Activated CD4-positive, alpha-beta memory T cell treated with anti-CD3 and anti-CD28 coated beads for 36 hours (primary cell): Measurements from ENCODE around the gene HELZ. TPM values are rescaled to one million over a fixed set of nuclear protein-coding genes. Genes with fewer than 3 reads are reported as not detected.
A peak's percentile ranks its signal among the peaks of the same experiment; 100 is the strongest.
"Not testable (repeated sequence)": the region's sequence is repeated elsewhere in the genome, so short reads cannot be mapped to it uniquely, and the experiment has no call there.

Experiments used
- CTCF ChIA-PET: fragments of 350-600 bp; sonication (Branson Sonifier 250); formaldehyde crosslinking; loops from one replicate; lab custom pipeline; 2021; ENCODE audit warnings: antibody characterized with exemption, inconsistent platforms; lab: Charles Lee
- POLR2A ChIA-PET: fragments of 350-600 bp; sonication (Branson Sonifier 250); formaldehyde crosslinking; loops from one replicate; lab custom pipeline; 2021; ENCODE audit warnings: antibody characterized with exemption; lab: Charles Lee
- DNase-seq: peaks from one replicate; pipeline ENCODE4 v3.0.0-alpha.2; 2020
- H3K27ac Mint-ChIP-seq: one replicate; pipeline ENCODE4 v1.8.0; 2021; ENCODE audit warnings: mixed read lengths
- H3K27me3 Mint-ChIP-seq: one replicate; pipeline ENCODE4 v1.8.0; 2021; ENCODE audit warnings: mixed read lengths
- H3K36me3 Mint-ChIP-seq: one replicate; pipeline ENCODE4 v1.8.0; 2021; ENCODE audit warnings: mixed read lengths
- H3K4me1 Mint-ChIP-seq: one replicate; pipeline ENCODE4 v1.8.0; 2021; ENCODE audit warnings: low read depth, mixed read lengths
- H3K4me3 Mint-ChIP-seq: one replicate; pipeline ENCODE4 v1.8.0; 2021; ENCODE audit warnings: mild to moderate bottlenecking, mixed read lengths
- H3K9me3 Mint-ChIP-seq: one replicate; pipeline ENCODE4 v1.8.0; 2021; ENCODE audit warnings: mixed read lengths
- intact Hi-C: fragments of 100-400 bp; cut with micrococcal nuclease; formaldehyde crosslinking; loops from one replicate; pipeline ENCODE4 v1.15.1; 2023
- total RNA-seq, 2 experiments: library from RNA; stranded (reverse); gene quantifications; one replicate each; pipeline ENCODE4 v1.2.3, GENCODE V29; 2021

Gene HELZ, protein sequence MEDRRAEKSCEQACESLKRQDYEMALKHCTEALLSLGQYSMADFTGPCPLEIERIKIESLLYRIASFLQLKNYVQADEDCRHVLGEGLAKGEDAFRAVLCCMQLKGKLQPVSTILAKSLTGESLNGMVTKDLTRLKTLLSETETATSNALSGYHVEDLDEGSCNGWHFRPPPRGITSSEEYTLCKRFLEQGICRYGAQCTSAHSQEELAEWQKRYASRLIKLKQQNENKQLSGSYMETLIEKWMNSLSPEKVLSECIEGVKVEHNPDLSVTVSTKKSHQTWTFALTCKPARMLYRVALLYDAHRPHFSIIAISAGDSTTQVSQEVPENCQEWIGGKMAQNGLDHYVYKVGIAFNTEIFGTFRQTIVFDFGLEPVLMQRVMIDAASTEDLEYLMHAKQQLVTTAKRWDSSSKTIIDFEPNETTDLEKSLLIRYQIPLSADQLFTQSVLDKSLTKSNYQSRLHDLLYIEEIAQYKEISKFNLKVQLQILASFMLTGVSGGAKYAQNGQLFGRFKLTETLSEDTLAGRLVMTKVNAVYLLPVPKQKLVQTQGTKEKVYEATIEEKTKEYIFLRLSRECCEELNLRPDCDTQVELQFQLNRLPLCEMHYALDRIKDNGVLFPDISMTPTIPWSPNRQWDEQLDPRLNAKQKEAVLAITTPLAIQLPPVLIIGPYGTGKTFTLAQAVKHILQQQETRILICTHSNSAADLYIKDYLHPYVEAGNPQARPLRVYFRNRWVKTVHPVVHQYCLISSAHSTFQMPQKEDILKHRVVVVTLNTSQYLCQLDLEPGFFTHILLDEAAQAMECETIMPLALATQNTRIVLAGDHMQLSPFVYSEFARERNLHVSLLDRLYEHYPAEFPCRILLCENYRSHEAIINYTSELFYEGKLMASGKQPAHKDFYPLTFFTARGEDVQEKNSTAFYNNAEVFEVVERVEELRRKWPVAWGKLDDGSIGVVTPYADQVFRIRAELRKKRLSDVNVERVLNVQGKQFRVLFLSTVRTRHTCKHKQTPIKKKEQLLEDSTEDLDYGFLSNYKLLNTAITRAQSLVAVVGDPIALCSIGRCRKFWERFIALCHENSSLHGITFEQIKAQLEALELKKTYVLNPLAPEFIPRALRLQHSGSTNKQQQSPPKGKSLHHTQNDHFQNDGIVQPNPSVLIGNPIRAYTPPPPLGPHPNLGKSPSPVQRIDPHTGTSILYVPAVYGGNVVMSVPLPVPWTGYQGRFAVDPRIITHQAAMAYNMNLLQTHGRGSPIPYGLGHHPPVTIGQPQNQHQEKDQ (N-terminal part only)
- 10 to 100 TPM; 52.0 to 53.1 TPM for total RNA-seq

DNA sequence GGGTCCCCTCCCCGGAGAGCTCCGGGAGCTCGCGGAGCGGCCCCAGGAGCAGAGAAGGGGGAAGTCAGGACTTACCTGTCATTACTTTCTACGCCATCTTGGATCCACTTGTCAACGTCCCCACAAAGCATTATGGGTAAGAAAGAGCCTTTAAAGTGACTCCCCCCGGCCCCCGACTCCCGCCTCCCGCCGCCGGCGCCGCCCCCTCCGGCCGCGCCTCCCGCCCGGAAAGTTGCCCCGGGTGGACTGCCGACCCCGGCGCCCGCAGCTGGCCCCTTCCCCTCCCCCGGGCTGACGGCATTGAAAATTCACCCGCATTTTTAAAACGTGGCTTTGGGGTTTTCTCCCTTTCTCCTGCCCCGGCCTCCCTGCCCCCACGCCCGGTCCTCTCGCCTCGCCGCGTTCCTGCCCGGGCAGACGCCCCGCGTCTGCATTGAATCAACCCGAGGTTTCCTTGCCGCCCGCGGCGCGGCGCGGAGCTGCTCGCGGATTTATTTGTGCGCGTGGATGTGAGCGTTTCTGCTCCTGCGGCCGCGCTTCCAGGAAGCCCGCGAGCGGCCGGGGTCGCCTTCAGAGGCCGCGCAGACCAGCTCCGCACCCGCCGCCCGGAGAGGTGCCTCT is at the start of gene HELZ:
Gene HELZ, minus strand, starts transcription at position 124 of the 621 bp plus-strand sequence. CDS start 26,392 bp downstream, outside the sequence.
- H3K9me3 Mint-ChIP-seq = no peaks in the 10 kb centered on the region
- intact Hi-C loops = no loop called here
- peaks cover 47% of the 10 kb centered on the region for H3K4me1 Mint-ChIP-seq
- ChIA-PET CTCF (interaction anchor here (0.8 kb wide), 1 partner anchor 13 kb away, joined by 3 read pairs; no protein-coding TSS in a partner anchor), POLR2A (interaction anchor here (1.0 kb wide), 2 partner anchors 12 to 120 kb away, joined by 3 to 4 read pairs; no protein-coding TSS in a partner anchor)
- peaks cover 15% of the 10 kb centered on the region for H3K36me3 Mint-ChIP-seq
- peak within 1 kb of the TSS; percentile 72 for H3K27ac Mint-ChIP-seq
- H3K27me3 Mint-ChIP-seq = no peaks in the 10 kb centered on the region
- DNase-seq = peak; percentile 82
- peak within 1 kb of the TSS; percentile 84 for H3K4me3 Mint-ChIP-seq

DNA sequence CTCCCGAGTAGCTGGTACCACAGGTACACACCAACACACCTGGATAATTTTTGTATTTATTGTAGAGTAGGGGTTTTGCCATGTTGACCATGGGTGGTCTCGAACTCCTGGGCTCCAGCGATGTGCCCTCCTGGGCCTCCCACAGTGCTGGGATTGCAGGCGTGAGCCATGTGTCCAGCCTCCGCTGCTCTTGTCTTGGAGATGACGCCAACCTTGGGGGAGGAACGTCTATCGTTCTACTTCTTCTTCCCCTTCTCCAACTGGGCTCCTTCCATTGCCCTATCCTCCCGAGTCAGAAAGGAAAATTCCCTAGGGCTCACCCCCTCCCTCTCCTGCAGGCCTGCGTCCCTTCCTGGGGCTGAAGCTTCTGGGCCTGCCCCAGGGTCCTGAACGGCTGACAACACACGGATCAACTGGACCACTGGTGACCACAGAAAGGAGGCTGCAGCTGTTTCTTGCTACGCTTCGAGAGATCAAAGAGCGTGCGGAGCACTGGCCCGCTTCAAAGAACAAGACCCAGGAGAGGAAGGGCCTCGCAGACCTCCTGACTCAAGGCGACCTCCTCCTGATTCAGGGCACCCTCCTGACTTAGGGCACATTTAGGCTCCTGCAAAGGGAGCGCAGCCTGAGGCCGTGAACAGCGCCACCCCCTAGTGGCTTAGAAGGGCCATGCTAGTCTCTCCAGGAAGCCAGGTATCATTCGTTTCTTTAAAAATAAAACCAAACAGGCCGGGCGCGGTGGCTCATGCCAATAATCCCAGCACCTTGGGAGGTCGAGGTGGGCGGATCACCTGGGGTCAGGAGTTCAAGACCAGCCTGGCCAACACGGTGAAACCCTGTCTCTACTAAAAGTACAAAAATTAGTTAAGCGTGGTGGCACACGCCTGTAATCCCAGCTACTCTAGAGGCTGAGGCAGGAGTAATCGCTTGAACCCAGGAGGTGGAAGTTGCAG is 48.5 kb upstream of the HELZ start:
- no peaks in the 10 kb centered on the region for H3K9me3 Mint-ChIP-seq
- no peaks in the 10 kb centered on the region for H3K36me3 Mint-ChIP-seq
- no peak overlapping the region for H3K27ac Mint-ChIP-seq
- H3K27me3 Mint-ChIP-seq = no peaks in the 10 kb centered on the region
- ChIA-PET CTCF (interaction anchor here (0.6 to 9.7 kb wide), 14 partner anchors 8 to 166 kb away, joined by 3 to 96 read pairs (median 3); no protein-coding TSS in a partner anchor), POLR2A (no interaction called here)
- DNase-seq = peak; percentile 80
- intact Hi-C loops = loop anchor here (1.0 kb wide), 1 partner anchor 72 kb away; no protein-coding TSS in a partner anchor
- no peaks in the 10 kb centered on the region for H3K4me1 Mint-ChIP-seq
- no peak overlapping the region for H3K4me3 Mint-ChIP-seq

DNA sequence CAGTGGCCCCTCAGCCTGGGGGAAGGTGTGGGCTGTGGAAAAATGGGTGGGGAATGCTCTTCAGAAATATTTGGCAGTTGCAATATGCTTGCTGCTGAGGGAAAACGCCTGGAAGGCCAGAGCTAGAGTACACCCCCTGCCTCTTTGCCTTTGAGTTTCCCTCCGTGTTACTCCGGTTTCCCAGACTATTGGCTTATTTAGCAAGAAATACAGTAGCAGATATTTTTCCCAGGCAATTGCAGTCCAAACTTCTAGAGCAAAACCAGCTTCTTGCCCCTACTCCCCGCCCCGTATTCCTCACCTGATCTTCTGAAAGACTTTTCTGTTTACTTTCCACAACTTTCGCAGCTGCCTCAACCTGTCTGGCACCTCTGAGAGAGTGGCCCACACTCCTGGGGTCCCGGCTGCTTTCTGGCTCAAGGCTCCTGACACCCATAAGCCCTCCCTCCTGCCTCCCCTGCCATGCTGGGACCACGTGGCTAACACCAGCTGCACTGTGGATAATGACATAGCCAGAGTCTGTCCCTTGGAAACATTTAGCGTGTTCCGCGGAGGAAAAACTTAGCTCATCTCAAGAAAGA is 45.8 kb upstream of the HELZ start:
- Mint-ChIP-seq H3K4me3 (no peak overlapping the region), H3K27ac (no peak overlapping the region), H3K9me3 (no peaks in the 10 kb centered on the region), H3K36me3 (no peaks in the 10 kb centered on the region), H3K4me1 (no peaks in the 10 kb centered on the region), H3K27me3 (no peaks in the 10 kb centered on the region)
- ChIA-PET CTCF (interaction anchor here (9.7 kb wide), 1 partner anchor 69 kb away, joined by 96 read pairs; no protein-coding TSS in a partner anchor), POLR2A (no interaction called here)
- intact Hi-C loops = no loop called here
- no peak for DNase-seq

DNA sequence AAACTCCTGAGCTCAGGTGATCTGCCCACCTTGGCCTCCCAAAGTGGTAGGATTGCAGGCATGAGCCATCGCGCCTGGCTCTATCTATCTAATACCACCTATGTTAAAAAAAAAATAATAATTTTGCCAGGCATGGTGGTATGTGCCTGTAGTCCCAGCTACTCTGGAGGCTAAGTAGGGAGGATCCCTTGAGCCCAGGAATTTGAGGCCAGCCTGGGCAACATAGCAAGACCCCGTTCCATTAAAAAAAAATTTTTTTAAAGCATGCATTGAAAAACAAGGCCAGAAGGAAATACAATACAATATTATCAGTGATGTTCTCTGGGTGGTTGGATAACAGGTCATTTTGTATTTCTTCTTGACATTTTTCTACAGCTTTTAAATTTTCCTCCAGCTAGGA is 45.2 kb upstream of the HELZ start:
- Mint-ChIP-seq H3K4me1 (no peaks in the 10 kb centered on the region), H3K27ac (no peak overlapping the region), H3K27me3 (no peaks in the 10 kb centered on the region), H3K4me3 (no peak overlapping the region), H3K36me3 (no peaks in the 10 kb centered on the region), H3K9me3 (no peaks in the 10 kb centered on the region)
- ChIA-PET POLR2A (no interaction called here), CTCF (interaction anchor here (9.7 kb wide), 1 partner anchor 68 kb away, joined by 96 read pairs; no protein-coding TSS in a partner anchor)
- intact Hi-C loops = no loop called here
- no peak for DNase-seq

DNA sequence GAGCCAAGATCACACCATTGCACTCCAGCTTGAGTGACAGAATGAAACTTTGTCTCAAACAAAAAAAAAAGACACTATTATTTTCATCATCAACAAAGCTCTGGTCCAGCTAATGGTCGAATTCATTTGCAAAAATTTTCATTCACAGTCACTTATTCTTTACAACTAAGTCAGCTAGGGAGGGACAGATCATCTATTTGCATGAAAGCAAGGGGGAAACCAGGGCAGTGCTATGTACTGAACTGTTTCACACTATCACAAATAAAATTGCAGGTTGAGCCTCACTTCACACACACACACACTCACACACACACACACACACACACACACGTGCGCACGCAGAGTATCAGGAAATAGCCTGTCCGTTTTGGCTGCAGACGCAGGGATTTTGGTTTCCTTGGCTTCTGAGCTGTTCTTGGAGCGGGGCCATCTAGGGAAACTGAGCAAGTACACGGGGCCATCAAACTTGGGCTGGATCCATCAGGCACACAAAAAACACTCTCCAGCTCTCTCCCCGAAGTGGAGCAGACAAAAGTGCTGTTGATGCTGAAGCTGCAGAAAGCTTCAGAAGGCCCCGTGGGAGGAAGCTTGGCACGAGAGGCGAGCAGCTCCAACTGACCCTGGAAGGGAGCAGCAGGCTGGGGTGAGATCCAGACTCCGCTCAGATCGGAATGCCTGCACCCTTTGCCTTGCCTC is 44.3 kb upstream of the HELZ start:
- POLR2A ChIA-PET = interaction anchor here (0.6 to 1.1 kb wide), 2 partner anchors 23 to 459 kb away, joined by 3 to 5 read pairs; no protein-coding TSS in a partner anchor

DNA sequence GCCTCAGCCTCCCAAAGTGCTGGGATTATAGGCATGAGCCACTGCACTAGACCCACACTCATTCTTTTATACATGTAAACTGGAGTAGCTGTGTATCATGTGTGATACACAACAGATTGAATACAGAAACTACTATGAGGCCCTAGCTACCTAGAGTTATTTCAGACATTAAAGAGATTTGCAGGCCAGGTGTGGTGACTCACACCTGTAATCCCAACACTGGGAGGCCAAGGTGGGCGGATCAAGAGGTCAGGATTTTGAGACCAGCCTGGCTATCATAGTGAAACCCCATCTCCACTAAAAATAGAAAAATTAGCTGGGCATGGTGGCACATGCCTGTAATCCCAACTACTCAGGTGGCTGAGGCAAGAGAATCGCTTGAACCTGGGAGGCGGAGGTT is 41.8 kb upstream of the HELZ start:
- CTCF ChIA-PET = interaction anchor here (0.7 to 9.7 kb wide), 3 partner anchors 9 to 97 kb away, joined by 3 to 96 read pairs (median 3); no protein-coding TSS in a partner anchor
- H3K4me1 Mint-ChIP-seq, intact Hi-C loops, H3K9me3 Mint-ChIP-seq, POLR2A ChIA-PET, H3K27ac Mint-ChIP-seq, H3K36me3 Mint-ChIP-seq, H3K4me3 Mint-ChIP-seq, DNase-seq, H3K27me3 Mint-ChIP-seq: not testable (repeated sequence)

More for the DNA sequence above, 44.3 kb upstream of the HELZ start:
- Mint-ChIP-seq H3K27me3 (no peaks in the 10 kb centered on the region), H3K9me3 (no peaks in the 10 kb centered on the region), H3K36me3 (no peaks in the 10 kb centered on the region), H3K27ac (no peak overlapping the region), H3K4me3 (no peak overlapping the region), H3K4me1 (no peaks in the 10 kb centered on the region)
- CTCF ChIA-PET = interaction anchor here (0.6 to 9.7 kb wide), 2 partner anchors 12 to 67 kb away, joined by 5 to 96 read pairs; no protein-coding TSS in a partner anchor
- DNase-seq = no peak
- intact Hi-C loops = no loop called here

DNA sequence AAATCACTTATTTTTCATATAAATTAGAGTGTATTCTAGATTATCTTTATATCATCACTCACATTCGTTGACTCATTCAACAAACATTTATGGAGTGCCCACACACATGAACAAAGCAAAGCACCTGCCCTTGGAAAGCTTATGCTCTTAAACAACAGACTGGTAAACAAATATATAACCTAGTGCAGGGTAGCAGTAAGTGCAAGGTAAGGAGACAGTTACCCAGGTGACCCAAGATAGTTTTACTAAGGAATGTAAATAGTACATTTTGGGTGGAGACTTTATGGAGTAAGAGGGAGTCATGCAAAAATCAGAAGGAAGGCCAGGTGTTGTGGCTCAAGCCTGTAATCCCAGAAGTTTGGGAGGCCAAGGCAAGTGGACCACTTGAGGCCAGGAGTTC is 40.4 kb upstream of the HELZ start:
- Mint-ChIP-seq H3K4me3 (no peak overlapping the region), H3K36me3 (no peaks in the 10 kb centered on the region), H3K27me3 (no peaks in the 10 kb centered on the region), H3K4me1 (no peaks in the 10 kb centered on the region), H3K9me3 (no peaks in the 10 kb centered on the region), H3K27ac (no peak overlapping the region)
- ChIA-PET CTCF (interaction anchor here (1.3 kb wide), 1 partner anchor 8 kb away, joined by 4 read pairs; no protein-coding TSS in a partner anchor), POLR2A (no interaction called here)
- DNase-seq = no peak
- intact Hi-C loops = no loop called here

DNA sequence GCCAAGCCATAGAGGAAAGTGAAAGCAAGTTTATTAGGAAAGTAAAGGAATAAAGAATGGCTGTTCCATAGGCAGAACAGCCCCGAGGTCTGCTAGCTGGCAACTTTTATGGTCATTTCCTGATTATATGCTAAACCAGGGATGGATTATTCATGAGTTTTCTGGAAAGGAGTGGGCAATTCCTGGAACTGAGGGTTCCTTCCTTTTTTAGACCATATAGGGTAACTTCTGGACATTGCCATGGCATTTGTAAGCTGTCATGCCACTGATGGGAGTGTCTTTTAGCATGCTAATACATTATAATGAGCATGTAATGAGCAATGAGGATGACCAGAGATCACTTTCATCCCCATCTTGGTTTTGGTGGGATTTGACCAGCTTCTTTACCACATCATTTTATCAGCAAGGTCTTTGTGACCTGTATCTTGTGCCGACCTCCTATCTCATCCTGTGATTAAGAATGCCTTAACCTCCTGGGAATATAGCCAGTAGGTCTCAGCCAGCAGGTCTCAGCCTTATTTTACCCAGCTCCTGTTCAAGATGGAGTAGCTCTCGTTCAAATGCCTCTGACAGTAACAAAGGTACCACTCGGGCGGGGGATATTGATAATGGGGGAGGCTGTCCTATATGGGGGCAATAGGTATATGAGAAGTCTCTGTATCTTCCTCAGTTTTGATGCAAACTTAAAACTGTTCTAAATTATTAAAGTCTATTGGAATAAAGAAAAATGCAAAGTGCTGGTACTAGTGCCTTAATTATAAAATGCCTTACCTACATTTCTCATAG is 38.9 kb upstream of the HELZ start:
- no peaks in the 10 kb centered on the region for H3K36me3 Mint-ChIP-seq
- no peaks in the 10 kb centered on the region for H3K9me3 Mint-ChIP-seq
- intact Hi-C loops = no loop called here
- no peak overlapping the region for H3K4me3 Mint-ChIP-seq
- no peaks in the 10 kb centered on the region for H3K4me1 Mint-ChIP-seq
- ChIA-PET POLR2A (no interaction called here), CTCF (interaction anchor here (1.2 kb wide), 1 partner anchor 10 kb away, joined by 5 read pairs; no protein-coding TSS in a partner anchor)
- H3K27ac Mint-ChIP-seq = no peak overlapping the region
- no peaks in the 10 kb centered on the region for H3K27me3 Mint-ChIP-seq
- no peak for DNase-seq

DNA sequence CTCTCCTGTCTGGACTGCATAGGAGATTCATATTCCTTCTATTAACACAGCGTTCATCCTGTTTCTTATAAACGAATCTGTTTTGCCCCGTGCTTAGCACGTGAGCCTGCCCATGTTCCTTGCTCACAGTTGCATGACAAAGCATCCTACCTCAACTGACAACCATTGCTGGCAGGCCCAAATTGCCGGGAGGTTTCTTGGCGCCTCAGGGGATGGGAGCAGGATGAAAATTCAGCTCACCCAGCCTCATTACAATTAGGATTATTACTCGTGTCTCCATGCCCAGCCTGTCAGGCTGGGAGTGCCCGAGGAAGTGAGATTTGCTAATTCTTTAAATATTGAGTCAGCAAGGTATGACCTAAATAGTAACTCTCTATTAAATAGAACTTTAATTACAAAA is 36.7 kb upstream of the HELZ start:
- Mint-ChIP-seq H3K36me3 (no peaks in the 10 kb centered on the region), H3K4me3 (no peak overlapping the region), H3K4me1 (no peaks in the 10 kb centered on the region), H3K27me3 (no peaks in the 10 kb centered on the region), H3K9me3 (no peaks in the 10 kb centered on the region), H3K27ac (no peak overlapping the region)
- intact Hi-C loops = no loop called here
- no peak for DNase-seq
- POLR2A ChIA-PET = no interaction called here
- CTCF ChIA-PET = no interaction called here
